ENCODE measurements around the gene INSRR.

DNA sequence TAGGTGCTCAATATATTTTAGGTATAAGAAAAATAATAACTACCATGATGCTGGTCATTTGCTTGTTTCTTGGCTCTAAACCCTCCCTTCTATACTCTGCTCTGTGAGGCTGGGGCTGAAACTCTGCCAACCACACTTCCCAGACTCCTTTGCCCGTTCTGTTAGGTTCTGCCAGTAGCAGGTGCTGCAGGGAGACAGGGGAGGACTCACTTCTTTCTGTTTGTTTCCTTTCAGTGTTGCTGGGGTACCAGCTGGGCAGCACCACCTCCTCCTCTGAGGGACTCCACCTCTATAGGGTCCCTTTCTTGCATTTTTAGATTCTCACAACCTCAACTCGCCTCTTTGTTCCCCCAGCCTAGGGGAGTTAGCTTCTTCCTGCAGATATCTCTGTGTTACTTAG is 25.3 kb downstream of the INSRR start:
- TF ChIP-seq GTF2F1 (IDR thresholded peaks at IDR 0.05; ENCODE audit: borderline replicate concordance, low read depth, low read length) (no peak), YY1 (IDR thresholded peaks at IDR 0.05; ENCODE audit: low read depth, low read length) (no peak), GABPA (IDR thresholded peaks at IDR 0.05; ENCODE audit: borderline replicate concordance, insufficient read depth, low read length) (no peak), TEAD4 (IDR thresholded peaks at IDR 0.05; ENCODE audit: low read depth, low read length) (no peak)
- TF ChIP-seq, protein P1, sequence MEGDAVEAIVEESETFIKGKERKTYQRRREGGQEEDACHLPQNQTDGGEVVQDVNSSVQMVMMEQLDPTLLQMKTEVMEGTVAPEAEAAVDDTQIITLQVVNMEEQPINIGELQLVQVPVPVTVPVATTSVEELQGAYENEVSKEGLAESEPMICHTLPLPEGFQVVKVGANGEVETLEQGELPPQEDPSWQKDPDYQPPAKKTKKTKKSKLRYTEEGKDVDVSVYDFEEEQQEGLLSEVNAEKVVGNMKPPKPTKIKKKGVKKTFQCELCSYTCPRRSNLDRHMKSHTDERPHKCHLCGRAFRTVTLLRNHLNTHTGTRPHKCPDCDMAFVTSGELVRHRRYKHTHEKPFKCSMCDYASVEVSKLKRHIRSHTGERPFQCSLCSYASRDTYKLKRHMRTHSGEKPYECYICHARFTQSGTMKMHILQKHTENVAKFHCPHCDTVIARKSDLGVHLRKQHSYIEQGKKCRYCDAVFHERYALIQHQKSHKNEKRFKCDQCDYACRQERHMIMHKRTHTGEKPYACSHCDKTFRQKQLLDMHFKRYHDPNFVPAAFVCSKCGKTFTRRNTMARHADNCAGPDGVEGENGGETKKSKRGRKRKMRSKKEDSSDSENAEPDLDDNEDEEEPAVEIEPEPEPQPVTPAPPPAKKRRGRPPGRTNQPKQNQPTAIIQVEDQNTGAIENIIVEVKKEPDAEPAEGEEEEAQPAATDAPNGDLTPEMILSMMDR (IDR thresholded peaks at IDR 0.05; ENCODE audit: control extremely low read depth in 1 of 3, insufficient read depth in 1 of 3, low read depth in 1 of 3, low read length in 3 of 3): no peak
